ENCODE results near the gene PDZD4. TPM values are rescaled to one million over a fixed set of nuclear protein-coding genes. Genes with fewer than 3 reads are reported as not detected.

PDZD4 gene
- total and polyA plus RNA-seq, 4 donors = 0.15 to 1.8 (median 0.69) TPM

DNA sequence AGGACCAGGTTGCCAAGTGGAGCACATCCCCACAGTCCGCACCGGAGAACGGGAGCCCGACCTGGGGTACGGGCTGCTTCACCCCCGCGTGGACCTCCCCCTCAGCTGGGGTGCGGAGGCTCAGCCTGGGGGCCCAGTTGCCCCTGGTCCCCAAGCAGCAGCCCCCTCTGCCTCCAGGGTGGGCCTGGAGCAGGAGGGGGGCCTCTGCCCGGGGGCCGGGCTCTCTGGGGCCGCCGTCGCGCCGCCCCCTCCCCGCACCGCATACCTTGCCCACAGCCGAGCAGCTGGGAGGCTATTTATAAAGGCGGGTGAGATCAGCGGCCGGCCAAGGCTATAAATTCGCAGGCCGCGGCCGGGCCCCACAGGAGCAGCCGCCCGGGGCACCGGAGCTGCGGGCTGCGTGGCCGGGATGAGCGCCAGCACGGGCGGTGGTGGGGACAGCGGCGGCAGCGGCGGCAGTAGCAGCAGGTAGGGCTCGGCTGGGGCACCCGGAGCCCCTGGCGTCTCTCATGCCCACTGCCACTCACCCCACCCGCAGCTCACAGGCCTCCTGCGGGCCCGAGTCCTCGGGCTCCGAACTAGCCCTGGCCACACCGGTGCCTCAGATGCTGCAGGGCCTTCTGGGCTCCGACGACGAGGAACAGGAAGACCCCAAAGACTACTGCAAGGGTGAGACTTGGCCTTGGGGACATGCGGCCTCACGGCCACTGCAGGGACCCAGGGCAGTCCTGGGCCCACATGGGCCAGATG is 49.5 kb downstream of the PDZD4 start, which contains the start of gene SRPK3 (continued):
- TF ChIP-seq RAD21 (IDR thresholded peaks at IDR 0.05) (no peak), JUND (IDR thresholded peaks at IDR 0.05) (no peak), GABPA (IDR thresholded peaks at IDR 0.05 in 1 of 2, conservative IDR thresholded peaks at IDR 0.05 in 1 of 2) (no peak), FOXA2 (IDR thresholded peaks at IDR 0.05) (no peak)

DNA sequence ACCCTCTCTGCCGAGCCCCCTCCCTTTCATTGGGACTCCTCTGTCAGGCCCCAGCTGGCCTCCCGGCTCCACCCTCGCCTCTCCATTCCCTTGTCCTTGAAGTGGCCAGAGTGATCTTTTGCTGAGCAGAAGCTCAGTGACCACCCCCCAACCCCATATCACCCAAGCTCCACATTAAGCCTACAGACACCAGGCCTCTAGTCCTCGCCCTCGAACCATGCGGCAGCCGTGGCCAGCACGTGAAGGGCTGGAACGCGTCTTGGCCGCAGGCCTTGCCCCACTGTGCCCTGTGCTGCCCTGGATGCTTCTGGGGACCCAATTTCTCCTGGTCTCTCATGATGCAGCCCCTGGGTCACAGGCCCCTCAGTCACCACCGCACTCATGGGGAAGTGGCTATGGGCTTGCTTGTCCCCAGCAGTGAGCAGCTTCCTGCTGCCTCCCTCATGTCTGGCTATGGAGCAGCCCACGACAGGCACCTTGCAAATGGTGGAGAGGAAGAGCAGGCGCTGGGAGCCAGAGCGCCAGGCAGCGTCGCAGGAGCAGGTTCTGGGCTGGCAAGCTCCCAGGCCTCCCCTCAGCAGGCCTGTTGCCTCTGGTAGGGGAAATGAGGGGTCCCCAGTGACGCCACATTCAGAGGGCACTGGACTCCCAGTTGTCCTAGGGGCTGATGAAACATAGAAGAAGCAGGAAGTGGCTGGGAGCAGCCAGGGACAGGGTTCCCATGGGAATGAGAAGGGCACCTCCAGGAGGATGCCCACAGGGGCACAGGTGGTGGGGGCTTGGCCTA is 50.3 kb downstream of the PDZD4 start:
- Histone ChIP-seq H3K27me3 (ENCODE audit: control insufficient read depth in 4 of 4, insufficient read depth in 4 of 4, low read length in 3 of 4) (no peaks in the 10 kb centered on the region), H3K9me3 (ENCODE audit: control insufficient read depth in 4 of 4, low read length in 3 of 4) (no peaks in the 10 kb centered on the region), H3K9ac (ENCODE audit: low read depth in 1 of 2, low read length in 2 of 2) (no peak overlapping the region), H3K27ac (ENCODE audit: low read depth in 1 of 2, low read length in 2 of 2) (no peak overlapping the region), H3K36me3 (ENCODE audit: control insufficient read depth in 4 of 4, insufficient read depth in 3 of 4, low read depth in 1 of 4, low read length in 3 of 4) (peaks cover 0 to 1% (median 0%) of the 10 kb centered on the region in 4 donors), H3K4me3 (ENCODE audit: low read depth in 1 of 3, low read length in 3 of 3) (no peak overlapping the region), H3K4me1 (ENCODE audit: control insufficient read depth in 4 of 4, insufficient read depth in 4 of 4, low read length in 3 of 4) (no peaks in the 10 kb centered on the region)
- WGBS = 72% methylated on average over 18 of the region's 18 CpGs
- no peak for DNase-seq (ENCODE audit: low spot score)
- no peak for TF ChIP-seq EGR1 (IDR thresholded peaks at IDR 0.05; ENCODE audit: low read depth in 2 of 2)
- no peak for TF ChIP-seq HNF4G (IDR thresholded peaks at IDR 0.05)
- TF ChIP-seq NR2F2 (IDR thresholded peaks at IDR 0.05) = no peak
- no peak for TF ChIP-seq YY1 (IDR thresholded peaks at IDR 0.05)
- no peak for TF ChIP-seq HNF4A (conservative IDR thresholded peaks at IDR 0.05)
- TF ChIP-seq, protein P1, sequence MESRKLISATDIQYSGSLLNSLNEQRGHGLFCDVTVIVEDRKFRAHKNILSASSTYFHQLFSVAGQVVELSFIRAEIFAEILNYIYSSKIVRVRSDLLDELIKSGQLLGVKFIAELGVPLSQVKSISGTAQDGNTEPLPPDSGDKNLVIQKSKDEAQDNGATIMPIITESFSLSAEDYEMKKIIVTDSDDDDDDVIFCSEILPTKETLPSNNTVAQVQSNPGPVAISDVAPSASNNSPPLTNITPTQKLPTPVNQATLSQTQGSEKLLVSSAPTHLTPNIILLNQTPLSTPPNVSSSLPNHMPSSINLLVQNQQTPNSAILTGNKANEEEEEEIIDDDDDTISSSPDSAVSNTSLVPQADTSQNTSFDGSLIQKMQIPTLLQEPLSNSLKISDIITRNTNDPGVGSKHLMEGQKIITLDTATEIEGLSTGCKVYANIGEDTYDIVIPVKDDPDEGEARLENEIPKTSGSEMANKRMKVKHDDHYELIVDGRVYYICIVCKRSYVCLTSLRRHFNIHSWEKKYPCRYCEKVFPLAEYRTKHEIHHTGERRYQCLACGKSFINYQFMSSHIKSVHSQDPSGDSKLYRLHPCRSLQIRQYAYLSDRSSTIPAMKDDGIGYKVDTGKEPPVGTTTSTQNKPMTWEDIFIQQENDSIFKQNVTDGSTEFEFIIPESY (IDR thresholded peaks at IDR 0.05) = no peak
- no peak for TF ChIP-seq RAD21 (IDR thresholded peaks at IDR 0.05)
- TF ChIP-seq FOXA2 (IDR thresholded peaks at IDR 0.05) = no peak
- TF ChIP-seq, protein P2, sequence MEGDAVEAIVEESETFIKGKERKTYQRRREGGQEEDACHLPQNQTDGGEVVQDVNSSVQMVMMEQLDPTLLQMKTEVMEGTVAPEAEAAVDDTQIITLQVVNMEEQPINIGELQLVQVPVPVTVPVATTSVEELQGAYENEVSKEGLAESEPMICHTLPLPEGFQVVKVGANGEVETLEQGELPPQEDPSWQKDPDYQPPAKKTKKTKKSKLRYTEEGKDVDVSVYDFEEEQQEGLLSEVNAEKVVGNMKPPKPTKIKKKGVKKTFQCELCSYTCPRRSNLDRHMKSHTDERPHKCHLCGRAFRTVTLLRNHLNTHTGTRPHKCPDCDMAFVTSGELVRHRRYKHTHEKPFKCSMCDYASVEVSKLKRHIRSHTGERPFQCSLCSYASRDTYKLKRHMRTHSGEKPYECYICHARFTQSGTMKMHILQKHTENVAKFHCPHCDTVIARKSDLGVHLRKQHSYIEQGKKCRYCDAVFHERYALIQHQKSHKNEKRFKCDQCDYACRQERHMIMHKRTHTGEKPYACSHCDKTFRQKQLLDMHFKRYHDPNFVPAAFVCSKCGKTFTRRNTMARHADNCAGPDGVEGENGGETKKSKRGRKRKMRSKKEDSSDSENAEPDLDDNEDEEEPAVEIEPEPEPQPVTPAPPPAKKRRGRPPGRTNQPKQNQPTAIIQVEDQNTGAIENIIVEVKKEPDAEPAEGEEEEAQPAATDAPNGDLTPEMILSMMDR (IDR thresholded peaks at IDR 0.05; ENCODE audit: low read depth, low read length, missing input control) = no peak
- no peak for TF ChIP-seq RXRA (IDR thresholded peaks at IDR 0.05)
- TF ChIP-seq, protein P3, sequence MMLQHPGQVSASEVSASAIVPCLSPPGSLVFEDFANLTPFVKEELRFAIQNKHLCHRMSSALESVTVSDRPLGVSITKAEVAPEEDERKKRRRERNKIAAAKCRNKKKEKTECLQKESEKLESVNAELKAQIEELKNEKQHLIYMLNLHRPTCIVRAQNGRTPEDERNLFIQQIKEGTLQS (IDR thresholded peaks at IDR 0.05) = no peak
- TF ChIP-seq, protein P4, sequence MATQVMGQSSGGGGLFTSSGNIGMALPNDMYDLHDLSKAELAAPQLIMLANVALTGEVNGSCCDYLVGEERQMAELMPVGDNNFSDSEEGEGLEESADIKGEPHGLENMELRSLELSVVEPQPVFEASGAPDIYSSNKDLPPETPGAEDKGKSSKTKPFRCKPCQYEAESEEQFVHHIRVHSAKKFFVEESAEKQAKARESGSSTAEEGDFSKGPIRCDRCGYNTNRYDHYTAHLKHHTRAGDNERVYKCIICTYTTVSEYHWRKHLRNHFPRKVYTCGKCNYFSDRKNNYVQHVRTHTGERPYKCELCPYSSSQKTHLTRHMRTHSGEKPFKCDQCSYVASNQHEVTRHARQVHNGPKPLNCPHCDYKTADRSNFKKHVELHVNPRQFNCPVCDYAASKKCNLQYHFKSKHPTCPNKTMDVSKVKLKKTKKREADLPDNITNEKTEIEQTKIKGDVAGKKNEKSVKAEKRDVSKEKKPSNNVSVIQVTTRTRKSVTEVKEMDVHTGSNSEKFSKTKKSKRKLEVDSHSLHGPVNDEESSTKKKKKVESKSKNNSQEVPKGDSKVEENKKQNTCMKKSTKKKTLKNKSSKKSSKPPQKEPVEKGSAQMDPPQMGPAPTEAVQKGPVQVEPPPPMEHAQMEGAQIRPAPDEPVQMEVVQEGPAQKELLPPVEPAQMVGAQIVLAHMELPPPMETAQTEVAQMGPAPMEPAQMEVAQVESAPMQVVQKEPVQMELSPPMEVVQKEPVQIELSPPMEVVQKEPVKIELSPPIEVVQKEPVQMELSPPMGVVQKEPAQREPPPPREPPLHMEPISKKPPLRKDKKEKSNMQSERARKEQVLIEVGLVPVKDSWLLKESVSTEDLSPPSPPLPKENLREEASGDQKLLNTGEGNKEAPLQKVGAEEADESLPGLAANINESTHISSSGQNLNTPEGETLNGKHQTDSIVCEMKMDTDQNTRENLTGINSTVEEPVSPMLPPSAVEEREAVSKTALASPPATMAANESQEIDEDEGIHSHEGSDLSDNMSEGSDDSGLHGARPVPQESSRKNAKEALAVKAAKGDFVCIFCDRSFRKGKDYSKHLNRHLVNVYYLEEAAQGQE (IDR thresholded peaks at IDR 0.05) = no peak
- TF ChIP-seq GABPA (IDR thresholded peaks at IDR 0.05 in 1 of 2, conservative IDR thresholded peaks at IDR 0.05 in 1 of 2) = no peak
- TF ChIP-seq SP1 (IDR thresholded peaks at IDR 0.05) = no peak
- TF ChIP-seq, protein P5, sequence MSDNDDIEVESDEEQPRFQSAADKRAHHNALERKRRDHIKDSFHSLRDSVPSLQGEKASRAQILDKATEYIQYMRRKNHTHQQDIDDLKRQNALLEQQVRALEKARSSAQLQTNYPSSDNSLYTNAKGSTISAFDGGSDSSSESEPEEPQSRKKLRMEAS (IDR thresholded peaks at IDR 0.05) = no peak
- TF ChIP-seq JUND (IDR thresholded peaks at IDR 0.05) = no peak
- TF ChIP-seq TAF1 (conservative IDR thresholded peaks at IDR 0.05) = no peak
- TF ChIP-seq FOXA1 (IDR thresholded peaks at IDR 0.05) = no peak

Data from liver (tissue), 9 donors.